RPMI7951 (cell line): Measurements from ENCODE around the gene IFNGR2. TPM values are rescaled to one million over a fixed set of nuclear protein-coding genes. Genes with fewer than 3 reads are reported as not detected.
"Not testable (repeated sequence)": the region's sequence is repeated elsewhere in the genome, so short reads cannot be mapped to it uniquely, and the experiment has no call there.

Source experiments
- DNase-seq: peaks from one replicate; pipeline ENCODE4 v3.0.0-alpha.2; 2012; ENCODE audit warnings: low read depth
- total RNA-seq: library from RNA; depleted of rRNA; stranded (reverse); fragments of >200 nt; shearing (Covaris generic); gene quantifications from 2 replicates; pipeline ENCODE4 v1.2.3, GENCODE V29; 2014

IFNGR2 gene
- total RNA-seq, 1 experiment from 2014 or later = 78.7 TPM

- no peak for DNase-seq
These were observed 33.9 kb downstream of the IFNGR2 start for GRCh38 chr21:33437140-33437539.

- DNase-seq = peak; percentile 96
These were observed 38.6 kb downstream of the IFNGR2 start for GRCh38 chr21:33441489-33442477.

GRCh38 chr21:33443194-33443593, 40.0 kb downstream of the IFNGR2 start:
- DNase-seq = no peak

GRCh38 chr21:33444499-33444898, 41.3 kb downstream of the IFNGR2 start:
- DNase-seq = no peak

- not testable (repeated sequence) for DNase-seq
These were observed 43.4 kb downstream of the IFNGR2 start for GRCh38 chr21:33446620-33447019.

- DNase-seq = no peak
These were observed 46.4 kb downstream of the IFNGR2 start for GRCh38 chr21:33449616-33450015.

GRCh38 chr21:33451634-33452071, 48.4 kb downstream of the IFNGR2 start:
- no peak for DNase-seq

- DNase-seq = no peak
These were observed 49.1 kb downstream of the IFNGR2 start for GRCh38 chr21:33452362-33452761.

GRCh38 chr21:33455686-33456446, 52.7 kb downstream of the IFNGR2 start:
- no peak for DNase-seq

GRCh38 chr21:33458861-33459260, 55.6 kb downstream of the IFNGR2 start:
- DNase-seq = no peak

- no peak for DNase-seq
These were observed 58.5 kb downstream of the IFNGR2 start for GRCh38 chr21:33461538-33462250.

- not testable (repeated sequence) for DNase-seq
These were observed 66.0 kb downstream of the IFNGR2 start for GRCh38 chr21:33469183-33469582.

- no peak for DNase-seq
These were observed 67.5 kb downstream of the IFNGR2 start for GRCh38 chr21:33470701-33471100.

- DNase-seq = no peak
These were observed 70.1 kb downstream of the IFNGR2 start for GRCh38 chr21:33473344-33473743.

- DNase-seq = no peak
These were observed 73.9 kb downstream of the IFNGR2 start for GRCh38 chr21:33477066-33477465.

- no peak for DNase-seq
These were observed 75.0 kb downstream of the IFNGR2 start for GRCh38 chr21:33478182-33478581.

- DNase-seq = peak; percentile 22
These were observed 75.9 kb downstream of the IFNGR2 start for GRCh38 chr21:33478935-33479678.

- peak; percentile 93 for DNase-seq
These were observed 76.7 kb downstream of the IFNGR2 start, which contains the start of gene TMEM50B for GRCh38 chr21:33479679-33480480. Gene TMEM50B (minus strand): TSS chr21:33479974. CDS start chr21:33468885, 11,089 bp downstream.

GRCh38 chr21:33480481-33481103, 77.4 kb downstream of the IFNGR2 start:
- no peak for DNase-seq
